ENCODE measurements around the gene HASPIN.

The HASPIN gene

DNA sequence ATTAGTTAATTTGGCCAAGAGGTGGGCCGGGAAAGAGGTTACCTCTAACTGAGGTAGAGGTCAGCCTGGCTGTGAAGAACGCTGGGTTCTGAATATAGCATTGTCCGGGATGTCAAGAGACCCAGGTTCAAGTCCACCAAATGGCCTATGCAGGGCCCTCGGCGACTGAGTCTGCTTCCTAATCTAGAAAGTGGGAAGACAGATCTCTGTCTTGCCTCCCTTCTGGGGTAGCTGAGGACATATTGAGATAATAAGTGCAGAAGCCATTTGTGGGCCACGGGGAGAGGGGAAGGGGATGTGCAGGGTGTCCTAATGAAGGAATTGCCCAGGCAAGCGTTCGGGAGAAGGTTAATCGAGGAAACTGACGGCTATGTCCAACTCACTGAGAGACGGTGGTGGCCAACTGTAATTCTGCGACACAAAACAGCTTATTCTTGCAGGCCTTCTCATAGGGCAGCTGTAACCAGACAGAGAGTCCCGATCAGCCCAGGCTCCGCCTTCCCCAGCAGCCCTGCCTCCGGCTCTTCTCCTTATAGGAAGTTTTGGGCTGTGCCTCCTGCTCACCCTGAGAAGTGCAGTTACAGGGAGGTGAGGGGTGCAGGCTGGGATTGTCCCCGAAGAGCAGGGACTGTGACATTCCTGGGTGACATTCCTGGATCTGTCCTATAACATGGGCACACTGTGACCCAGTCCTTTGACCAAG lies 15.9 kb downstream of the HASPIN start:
- no peak for DNase-seq

DNA sequence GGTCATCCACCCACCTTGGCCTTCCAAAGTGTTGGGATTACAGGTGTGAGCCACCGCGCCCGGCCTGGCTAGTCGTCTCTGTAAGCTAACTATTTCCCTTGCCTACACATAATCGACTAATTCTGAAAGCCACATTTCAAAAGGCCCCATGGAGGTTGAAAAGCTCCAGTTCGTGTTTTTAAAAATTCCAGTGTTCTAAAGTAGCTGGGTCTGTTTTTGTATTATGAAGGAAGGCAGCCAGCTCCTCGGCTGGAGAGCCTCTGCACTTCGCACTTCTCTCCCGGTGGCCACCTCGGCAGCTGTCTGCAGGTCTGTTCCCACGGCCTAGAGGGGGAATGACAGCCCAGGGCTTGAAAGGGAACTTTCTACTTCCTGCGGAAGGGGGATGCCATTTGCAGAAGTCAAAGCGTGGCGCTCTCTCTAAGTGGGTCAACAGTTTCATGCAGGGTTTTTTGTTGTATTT lies 16.9 kb downstream of the HASPIN start:
- DNase-seq: no peak

DNA sequence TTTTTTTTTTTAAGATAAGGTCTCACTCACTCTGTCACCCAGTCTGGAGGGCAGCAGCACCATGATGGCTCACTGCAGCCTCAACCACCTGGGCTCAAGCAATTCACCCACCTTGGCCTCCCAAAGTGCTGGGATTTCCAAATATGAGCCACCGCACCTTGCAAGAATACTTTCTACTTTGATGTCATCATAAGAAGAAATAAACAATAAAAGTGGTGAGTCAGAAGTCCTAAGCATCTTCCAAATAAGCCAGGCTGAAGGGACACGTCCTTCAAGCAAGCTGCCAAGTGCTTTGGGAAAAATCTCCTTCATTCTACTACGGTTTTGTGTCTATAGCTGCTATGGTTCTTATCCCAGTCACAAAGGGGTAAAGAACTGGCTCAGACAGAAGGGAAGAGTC lies 20.3 kb downstream of the HASPIN start:
- DNase-seq: no peak

DNA sequence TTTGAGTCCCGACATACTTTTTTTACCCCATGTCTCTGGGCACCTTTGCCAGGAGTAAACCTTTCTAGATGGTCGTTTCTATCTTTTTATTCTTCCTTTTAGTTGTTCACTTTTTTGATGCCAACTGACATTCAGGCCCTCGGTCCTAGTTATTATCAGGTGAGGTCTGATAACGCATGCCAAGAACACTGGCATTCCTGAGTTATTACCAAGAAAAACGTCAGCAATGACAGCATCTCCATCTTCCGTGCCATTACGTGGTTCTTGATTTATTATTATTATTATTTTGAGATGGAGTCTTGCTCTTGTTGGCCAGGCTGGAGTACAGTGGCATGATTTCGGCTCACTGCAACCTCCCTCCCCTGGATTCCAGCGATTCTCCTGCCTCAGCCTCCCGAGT lies 21.4 kb downstream of the HASPIN start:
- DNase-seq: no peak

DNA sequence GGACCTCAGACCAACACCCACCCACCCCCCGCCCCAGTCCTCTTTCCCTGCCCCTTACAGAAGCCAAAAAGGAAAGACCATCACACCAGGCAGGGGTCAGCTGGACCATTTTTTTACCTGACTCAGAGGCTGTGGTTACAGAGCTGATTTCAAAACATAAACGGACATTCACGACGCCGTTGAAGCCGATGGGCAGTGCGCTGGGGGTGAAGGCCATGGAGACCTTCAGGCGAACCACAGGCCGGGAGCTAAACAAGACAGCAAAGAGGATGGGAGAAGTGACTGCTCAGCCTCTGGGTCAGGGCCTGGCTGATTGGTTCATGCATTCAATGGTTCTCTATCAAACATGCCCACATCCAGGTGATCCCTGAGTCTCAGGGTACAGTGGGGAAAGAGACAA lies 24.1 kb downstream of the HASPIN start:
- DNase-seq: no peak

DNA sequence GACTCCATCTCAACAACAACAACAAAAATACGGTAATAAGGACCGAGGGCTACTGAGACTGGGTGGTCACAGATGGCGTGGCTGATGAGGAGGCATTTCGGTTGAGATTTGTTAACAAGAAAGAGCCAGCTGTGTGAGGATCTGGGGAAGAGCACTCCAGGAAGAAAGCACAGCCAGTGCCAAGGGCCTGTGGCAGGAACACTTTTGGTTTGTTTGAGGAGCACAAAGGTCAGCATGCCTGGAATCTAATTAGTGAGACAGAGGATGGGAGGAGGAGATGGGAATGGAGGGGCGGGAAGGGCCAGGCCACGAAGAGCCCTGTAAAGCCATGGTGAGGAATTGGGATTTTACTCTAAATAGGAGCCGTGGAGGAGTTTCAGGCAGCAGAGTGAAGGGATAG lies 24.9 kb downstream of the HASPIN start:
- no peak for DNase-seq

DNA sequence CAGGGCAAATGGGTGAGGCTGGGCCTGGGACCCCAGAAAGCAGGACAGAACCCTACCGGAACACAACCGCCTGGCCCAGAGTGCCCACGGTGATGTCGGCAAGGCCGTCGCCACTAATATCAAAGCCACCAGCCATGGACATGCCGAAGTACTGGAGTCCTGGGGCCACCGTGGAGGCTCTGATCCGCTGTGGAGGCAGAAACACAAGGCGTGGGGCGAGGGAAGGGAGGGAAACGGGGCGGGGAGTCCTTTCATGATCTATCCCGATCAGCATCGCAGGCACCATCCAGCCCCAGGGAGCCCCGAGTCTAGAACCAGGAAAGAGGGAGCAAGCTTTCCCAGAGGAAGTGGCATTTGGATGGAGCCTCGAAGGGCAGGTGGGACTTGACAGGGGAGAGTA lies 26.6 kb downstream of the HASPIN start:
- DNase-seq: no peak

DNA sequence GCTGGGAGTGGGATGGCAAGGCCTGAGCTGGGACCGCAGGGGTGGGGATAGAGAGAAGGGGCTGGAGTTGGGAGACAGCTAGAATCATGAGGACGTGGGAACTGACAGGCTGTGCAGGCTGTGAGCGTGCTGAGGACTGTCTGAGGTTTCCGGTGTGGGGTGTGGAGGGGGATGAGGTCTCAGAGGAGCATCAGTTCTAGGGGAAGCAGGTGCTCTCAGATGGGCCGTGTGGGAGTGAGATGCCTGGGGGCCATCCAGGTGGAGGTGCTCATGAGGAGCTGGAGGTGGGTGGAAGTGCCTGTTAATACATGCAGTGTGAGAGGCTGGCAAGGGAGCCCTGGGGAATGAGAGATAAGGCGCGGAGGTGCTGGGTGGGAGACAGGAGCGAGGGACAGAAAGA lies 27.2 kb downstream of the HASPIN start:
- DNase-seq: peak in 1 of 4 experiments; percentile 17

DNA sequence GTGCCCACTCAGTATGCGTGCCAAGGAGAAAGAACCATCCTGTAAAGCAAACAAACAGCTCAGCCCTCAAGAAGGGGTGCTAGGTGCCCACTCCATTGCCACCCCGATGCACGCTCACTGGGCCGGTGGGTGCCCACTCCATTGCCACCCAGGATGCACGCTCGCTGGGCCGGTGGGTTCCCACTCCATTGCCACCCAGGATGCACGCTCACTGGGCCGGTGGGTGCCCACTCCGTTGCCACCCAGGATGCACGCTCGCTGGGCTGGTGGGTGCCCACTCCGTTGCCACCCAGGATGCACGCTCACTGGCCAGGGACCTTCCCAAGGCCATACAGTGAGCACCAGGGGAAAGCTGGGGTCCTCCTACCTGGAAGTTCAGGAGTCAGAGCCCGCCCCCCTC lies 28.1 kb downstream of the HASPIN start:
- no peak for DNase-seq

DNA sequence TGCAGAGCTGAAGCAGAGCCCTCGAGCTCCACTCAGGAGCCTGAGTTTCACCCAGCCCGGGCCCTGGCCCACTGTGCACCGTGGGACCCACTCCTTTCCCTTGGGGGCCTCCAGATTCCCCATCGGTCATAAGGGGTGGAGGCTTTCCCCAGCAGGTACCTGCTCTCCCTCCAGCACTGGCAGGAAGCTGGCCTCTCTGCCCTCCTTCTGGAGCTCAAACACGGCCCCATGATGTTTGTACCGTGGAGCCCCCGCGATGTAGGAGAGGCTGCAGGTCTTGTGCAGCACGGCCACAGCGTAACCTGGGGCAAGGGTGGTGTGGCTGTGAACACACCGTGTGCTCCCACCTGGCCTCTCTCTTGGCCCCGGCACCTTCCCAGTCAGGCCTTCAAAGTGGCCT lies 29.9 kb downstream of the HASPIN start:
- DNase-seq: no peak

DNA sequence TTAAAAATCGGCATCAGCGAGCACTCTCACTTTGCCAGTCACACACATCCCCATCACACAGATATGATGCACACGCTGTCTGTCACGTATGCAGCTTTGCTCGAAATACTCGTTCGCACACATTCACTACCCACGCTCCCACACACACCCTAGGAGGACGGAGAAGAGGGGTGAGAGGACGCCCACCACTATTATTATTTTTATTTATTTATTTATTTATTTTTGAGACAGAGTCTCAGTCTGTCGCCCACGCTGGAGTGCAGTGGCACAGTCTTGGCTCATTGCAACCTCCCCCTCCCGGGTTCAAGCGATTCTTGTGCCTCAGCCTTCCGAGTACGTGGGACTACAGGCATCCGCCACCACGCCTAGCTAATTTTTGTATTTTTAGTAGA lies 30.4 kb downstream of the HASPIN start:
- DNase-seq: no peak

DNA sequence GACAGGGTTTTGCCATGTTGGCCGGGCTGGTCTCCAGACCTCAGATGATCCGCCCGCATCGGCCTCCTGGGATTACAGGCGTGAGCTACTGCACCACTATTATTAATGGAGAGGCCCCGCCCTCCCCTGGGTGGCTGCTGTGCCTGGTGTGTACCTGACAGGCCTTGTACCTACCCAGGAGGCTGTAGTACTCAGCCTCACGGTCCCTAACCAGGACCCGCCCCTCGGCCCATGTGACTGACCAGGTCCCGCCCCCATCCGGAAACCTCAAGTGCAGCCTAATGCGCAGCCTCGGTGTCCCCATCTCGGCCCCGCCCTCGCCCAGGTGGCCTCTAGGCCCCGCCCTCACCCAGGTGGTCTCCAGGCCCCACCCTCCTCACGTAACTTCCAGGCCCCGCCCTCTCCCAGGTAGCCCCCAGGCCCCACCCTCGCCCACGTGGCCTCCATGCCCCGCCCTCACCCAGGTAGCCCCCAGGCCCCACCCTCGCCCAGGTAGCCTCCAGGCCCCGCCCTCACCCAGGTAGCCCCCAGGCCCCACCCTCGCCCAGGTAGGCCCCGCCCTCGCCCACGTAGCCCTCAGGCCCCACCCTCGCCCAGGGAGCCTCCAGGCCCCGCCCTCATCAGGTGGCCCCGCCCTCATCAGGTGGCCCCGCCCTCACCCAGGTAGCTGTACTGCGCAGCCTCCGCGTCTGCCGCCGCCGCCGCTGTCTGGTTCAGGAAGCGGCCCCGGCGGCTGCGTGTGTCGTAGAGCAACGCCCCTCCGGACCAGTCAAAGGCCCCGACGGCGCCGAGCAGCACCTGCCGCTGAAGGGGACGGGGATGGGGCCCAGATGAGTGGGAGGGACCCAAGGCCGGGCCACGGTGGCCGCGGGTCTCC lies 31.0 kb downstream of the HASPIN start:
- DNase-seq: peak; percentile 27 to 81 (median 66)

DNA sequence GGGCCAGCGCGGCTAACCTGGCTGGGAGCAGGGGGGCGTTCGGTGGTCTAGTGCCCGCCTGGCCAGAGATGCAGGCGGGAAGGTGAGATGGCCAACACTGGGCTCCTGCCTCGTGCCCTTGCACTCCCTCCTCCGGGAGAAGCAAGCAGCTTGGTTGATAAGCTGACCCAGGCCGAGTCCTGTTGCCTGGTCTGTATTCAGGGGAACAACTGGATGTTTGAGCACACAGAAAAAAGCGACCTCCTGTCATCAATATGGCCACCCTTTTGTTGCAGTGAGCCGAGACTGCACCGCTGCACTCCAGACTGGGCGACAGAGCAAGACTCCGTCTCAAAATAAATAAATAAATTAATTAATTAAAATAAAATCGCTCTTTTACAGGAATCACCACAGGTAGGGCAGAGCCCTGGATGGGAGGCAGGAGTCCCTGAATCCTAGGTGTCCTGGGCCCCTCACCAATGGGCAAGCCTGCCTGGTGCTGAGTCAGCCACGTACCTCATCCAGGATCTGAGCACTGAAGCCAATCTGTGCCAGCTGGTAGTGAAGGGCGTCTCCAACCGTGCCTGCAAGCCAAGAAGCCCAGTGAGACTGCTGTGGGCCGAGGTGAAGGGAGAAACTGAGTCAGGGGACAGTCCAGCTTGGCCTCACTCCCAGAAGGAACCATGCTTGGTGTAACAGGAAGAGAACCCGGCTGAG lies 31.8 kb downstream of the HASPIN start:
- DNase-seq: no peak

DNA sequence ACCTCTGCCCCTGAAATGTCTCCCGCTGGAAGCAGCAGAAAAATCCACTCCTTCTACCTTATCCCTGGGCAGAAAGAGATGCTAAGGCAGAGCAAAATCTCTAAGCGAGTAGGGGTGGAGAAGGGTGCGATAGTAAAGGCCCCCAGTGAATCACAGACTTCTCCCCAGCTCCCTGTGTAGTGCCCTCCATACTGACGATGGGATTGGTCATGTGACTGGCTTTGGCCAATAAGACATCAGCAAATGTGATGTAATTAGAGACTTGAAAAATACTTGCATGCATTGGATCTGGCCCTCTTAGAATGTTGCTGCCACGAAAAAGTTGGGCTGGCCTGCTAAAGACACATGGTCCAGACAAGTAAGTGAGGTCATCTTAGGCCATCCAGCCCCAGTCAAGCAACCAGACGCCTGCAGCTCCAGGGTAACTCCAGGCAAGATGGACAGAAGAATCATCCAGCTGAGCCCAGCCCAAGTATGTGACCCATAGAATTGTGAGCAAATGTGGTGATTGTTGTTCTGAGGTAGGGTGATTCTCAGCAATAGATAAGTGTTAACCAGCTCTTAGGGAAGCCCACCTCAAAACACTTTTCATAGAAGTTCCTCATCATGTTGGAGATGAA lies 36.0 kb downstream of the HASPIN start:
- no peak for DNase-seq

DNA sequence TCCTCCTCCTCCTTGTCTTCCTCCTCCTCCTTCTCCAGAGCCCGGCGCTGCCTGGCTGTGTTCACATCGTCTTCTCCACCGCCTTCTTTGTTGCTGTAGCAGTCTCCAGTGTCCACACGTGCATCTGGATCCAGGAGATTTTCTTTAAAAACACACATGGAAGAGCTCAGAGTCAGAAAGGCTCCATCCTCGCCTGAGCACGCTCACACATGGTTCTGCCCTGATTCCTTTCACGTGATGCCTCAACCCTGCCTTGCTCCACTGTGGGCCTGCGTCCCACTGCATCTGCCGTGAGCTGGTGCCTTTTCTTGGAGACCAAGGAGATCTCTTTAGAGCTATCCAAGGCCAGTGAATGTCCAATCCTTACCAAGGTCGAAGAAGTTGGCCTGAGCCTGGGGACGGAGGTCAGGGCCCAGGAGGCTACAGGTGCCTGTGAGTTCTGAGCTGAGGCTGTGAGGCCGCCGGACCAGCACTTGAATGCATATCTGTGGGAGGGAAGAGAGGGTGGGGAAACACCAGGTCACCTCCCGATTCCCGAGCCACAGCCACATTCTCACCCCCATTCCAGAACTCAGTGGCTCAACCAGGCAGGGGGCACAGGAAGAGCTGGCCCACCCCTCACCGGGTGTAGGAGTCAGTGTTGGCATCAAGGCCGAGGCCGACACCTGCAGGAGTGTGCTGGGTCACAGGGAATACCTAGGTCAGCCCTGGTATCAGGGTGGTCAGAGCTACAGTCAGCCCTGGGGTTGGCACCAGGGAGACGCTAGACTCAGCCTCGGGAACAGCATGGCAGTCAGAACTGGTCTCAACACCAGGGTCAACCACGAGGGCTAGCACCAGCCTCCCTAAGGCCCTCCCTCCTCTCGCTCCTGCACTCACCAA lies 37.6 kb downstream of the HASPIN start:
- no peak for DNase-seq

DNA sequence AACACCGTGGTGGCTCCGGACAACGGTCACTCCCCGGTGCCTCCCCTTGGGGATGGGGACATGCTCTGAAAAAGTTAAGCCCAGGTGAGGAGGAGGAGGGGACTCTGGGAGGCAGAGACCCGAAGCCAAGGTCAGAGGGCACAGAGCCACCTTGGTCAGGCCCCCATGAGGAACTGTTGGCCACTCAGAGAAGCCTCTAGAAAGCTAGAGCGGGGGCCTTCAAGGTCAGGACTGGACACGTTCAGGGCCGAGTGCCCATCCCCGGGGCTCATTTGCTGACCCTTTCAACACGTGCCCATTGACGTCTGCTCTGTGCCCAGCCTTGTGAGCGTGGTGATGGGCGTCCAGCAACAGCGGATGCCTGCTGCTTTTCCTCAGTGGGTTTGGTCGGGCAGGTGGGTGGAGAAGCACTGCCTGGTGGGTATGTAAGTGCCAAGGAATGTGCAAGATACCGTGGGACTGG lies 38.2 kb downstream of the HASPIN start:
- no peak for DNase-seq

DNA sequence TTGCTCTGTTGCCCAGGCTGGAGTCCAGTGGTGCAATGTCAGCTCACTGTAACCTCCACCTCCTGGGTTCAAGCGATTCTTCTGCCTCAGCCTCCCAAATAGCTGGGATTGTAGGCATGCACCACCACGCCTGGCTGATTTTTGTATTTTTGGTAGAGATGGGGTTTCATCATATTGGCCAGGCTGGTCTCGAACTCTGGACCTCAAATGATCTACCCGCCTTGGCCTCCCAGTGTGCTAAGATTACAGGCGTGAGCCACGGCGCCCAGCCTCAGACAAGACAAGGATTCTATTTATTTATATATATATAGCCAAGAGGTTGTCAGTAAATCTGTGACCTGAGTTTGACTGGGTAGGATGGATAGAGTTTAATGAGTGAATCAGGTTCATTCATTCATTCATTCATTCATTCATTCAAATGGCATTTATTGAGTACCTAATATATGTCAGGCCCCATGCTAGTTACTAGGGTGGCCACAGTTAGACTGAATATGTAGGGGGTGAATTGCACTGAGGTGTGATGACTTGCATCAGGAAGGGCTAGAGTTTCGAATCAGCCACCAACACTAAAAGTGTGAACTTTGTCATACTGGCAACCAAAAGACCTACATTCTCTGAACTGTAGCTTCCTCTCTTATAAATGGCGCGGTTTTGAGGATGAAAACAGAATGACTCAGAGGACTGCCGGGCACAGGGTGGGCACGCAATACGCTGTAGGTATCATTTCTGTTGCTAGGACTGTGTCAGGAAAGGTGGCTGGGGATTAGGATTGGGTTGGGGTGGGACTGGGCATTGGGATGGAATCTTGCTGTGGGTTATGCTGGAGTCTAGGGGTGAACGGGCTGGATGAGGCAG lies 39.4 kb downstream of the HASPIN start:
- DNase-seq: no peak

DNA sequence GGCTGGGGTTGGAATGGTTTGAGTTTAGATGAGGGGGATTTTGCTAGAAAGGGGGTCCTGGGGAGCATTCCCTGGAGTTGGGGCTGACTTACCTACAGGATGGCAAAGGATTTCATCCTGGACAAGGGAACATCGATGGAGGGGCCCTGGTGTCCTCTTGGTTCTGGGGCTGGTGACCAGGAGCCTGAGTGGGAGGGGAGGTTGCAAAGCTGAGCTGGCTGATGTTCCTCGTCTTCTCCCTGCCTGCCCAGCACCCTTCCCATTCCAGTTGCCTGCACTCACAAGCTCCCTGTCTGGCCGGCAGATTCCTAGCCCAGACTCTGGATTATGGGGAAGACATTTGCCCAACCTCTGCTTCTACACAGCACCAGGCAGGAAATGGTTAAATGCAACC lies 40.1 kb downstream of the HASPIN start:
- DNase-seq: no peak

DNA sequence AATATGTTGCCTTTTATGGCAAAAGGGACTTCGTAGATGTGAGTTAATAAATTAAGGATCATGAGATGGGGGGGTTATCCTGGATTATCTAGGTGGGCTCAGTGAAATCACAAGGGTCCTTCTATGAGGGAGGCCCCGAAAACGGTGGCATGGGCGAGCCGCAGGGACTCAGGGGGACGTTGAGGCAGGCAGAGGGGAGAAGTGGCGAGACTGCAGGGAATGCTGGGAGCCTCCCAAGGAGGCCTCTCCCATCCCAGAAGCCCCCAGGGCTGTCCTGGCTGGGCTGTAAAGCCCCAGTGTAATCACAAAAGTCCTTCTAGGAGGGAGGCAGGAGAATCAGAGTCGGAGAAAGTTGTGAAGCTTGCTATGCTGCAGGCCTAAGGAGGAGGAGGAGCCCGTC lies 42.3 kb downstream of the HASPIN start:
- DNase-seq: no peak

DNA sequence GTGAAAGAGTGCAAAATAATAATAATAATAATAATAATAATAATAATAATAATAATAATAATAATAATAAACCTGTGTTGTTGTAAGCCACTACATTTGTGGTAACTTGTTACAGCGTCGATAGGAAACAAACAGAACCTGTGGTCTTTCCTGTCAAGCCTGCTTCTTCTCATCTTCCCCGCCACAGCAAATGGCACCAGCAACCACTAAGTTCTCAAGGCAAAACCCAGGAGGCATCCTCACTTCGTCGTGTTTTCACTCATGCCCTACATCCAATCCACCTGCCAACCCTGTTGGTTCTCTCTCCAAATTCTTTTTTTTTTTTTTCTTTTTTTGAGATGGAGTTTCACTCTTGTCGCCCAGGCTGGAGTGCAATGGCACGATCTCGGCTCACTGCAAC lies 43.1 kb downstream of the HASPIN start:
- DNase-seq: no peak

DNA sequence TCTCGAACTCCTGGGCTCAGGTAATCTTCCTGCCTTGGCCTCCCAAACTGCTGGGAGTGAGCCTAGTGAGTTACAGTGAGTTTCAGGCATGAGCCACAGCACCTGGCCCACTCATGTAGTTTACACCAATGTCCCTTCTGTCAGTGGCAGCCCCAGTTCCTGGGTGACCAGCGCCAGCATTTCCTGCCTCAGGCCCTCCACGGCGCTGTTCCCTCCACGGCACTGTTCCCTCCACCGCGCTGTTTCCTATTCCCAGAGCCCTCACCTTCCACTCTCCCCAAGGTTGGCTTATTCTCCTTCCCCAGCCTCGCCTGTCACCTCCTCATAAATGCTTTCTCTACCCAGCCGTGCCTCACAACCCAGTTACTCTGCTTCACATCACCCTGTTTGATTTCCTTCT lies 44.6 kb downstream of the HASPIN start:
- no peak for DNase-seq

Data from activated naive CD4-positive, alpha-beta T cell (primary cell).